Hippocampal formation (tissue), 2 donors: Measurements from ENCODE around the gene TMEM212.
A peak's percentile ranks its signal among the peaks of the same experiment; 100 is the strongest.
"Not testable (repeated sequence)": the region's sequence is repeated elsewhere in the genome, so short reads cannot be mapped to it uniquely, and the experiment has no call there.

Experiments
- DNase-seq, 2 donors: peaks; one replicate each; lab custom pipeline; 2025; lab: John Stamatoyannopoulos, UW

The TMEM212 gene

GRCh38 chr3:171858770-171859169 is 15.6 kb downstream of the TMEM212 start:
- not testable (repeated sequence) for DNase-seq

GRCh38 chr3:171860830-171861535 is 17.8 kb downstream of the TMEM212 start:
- DNase-seq: no peak

GRCh38 chr3:171862392-171862791 is 19.2 kb downstream of the TMEM212 start:
- no peak for DNase-seq

GRCh38 chr3:171862993-171863521 is 19.9 kb downstream of the TMEM212 start:
- no peak for DNase-seq

GRCh38 chr3:171863920-171864319 is 20.8 kb downstream of the TMEM212 start:
- DNase-seq: no peak

GRCh38 chr3:171865191-171865865 is 22.2 kb downstream of the TMEM212 start:
- DNase-seq: no peak

- DNase-seq: no peak
Observed at GRCh38 chr3:171867981-171868380, 24.8 kb downstream of the TMEM212 start.

GRCh38 chr3:171871392-171872274 is 28.5 kb downstream of the TMEM212 start:
- no peak for DNase-seq

GRCh38 chr3:171873580-171873979 is 30.4 kb downstream of the TMEM212 start:
- no peak for DNase-seq

GRCh38 chr3:171874251-171874681 is 31.1 kb downstream of the TMEM212 start:
- DNase-seq: no peak

- DNase-seq: no peak
Observed at GRCh38 chr3:171874879-171875278, 31.7 kb downstream of the TMEM212 start.

- DNase-seq: no peak
Observed at GRCh38 chr3:171875923-171876412, 32.8 kb downstream of the TMEM212 start.

GRCh38 chr3:171876680-171877147 is 33.6 kb downstream of the TMEM212 start:
- DNase-seq: no peak

- DNase-seq: peak in 1 of 2 donors; percentile 19
Observed at GRCh38 chr3:171878461-171879225, 35.5 kb downstream of the TMEM212 start.

GRCh38 chr3:171879472-171879871 is 36.3 kb downstream of the TMEM212 start:
- no peak for DNase-seq

GRCh38 chr3:171880101-171880870 is 37.1 kb downstream of the TMEM212 start:
- no peak for DNase-seq

GRCh38 chr3:171881251-171881650 is 38.1 kb downstream of the TMEM212 start:
- DNase-seq: no peak

- DNase-seq: no peak
Observed at GRCh38 chr3:171883257-171883892, 40.2 kb downstream of the TMEM212 start.

GRCh38 chr3:171883893-171884279 is 40.7 kb downstream of the TMEM212 start:
- DNase-seq: no peak

GRCh38 chr3:171888466-171888865 is 45.3 kb downstream of the TMEM212 start:
- no peak for DNase-seq
